ENCODE measurements around the gene GIPR.

Gene GIPR

GRCh38 chr19:45630463-45630862, 37.6 kb upstream of the GIPR start:
- CTCF ChIA-PET, result interaction anchor here (1.0 to 5.3 kb wide), 4 partner anchors 9 to 24 kb away, joined by 4 to 43 read pairs (median 6); partner anchors contain the start of gene EML2
- no peak for TF ChIP-seq CTCF (IDR thresholded peaks at IDR 0.05; ENCODE audit: control extremely low read depth, extremely low read depth, low read depth, missing control alignments)
- DNase-seq (ENCODE audit: extremely low spot score), result peak; percentile 65
- POLR2A ChIA-PET, result interaction anchor here (0.6 to 1.2 kb wide), 4 partner anchors 11 to 83 kb away, joined by 3 to 7 read pairs (median 4); no protein-coding TSS in a partner anchor

GRCh38 chr19:45632468-45633196, 35.4 kb upstream of the GIPR start:
- DNase-seq (ENCODE audit: extremely low spot score), result peak; percentile 65
- TF ChIP-seq CTCF (IDR thresholded peaks at IDR 0.05; ENCODE audit: control extremely low read depth, extremely low read depth, low read depth, missing control alignments), result no peak
- CTCF ChIA-PET, result interaction anchor here (1.4 to 5.3 kb wide), 3 partner anchors 10 to 61 kb away, joined by 3 to 43 read pairs (median 4); no protein-coding TSS in a partner anchor
- POLR2A ChIA-PET, result no interaction called here

- TF ChIP-seq CTCF (IDR thresholded peaks at IDR 0.05; ENCODE audit: control extremely low read depth, extremely low read depth, low read depth, missing control alignments), result no peak
- ChIA-PET CTCF (no interaction called here), POLR2A (no interaction called here)
- no peak for DNase-seq (ENCODE audit: extremely low spot score)
Measured at GRCh38 chr19:45636275-45636674, 31.7 kb upstream of the GIPR start.

- ChIA-PET CTCF (no interaction called here), POLR2A (no interaction called here)
Measured at GRCh38 chr19:45636902-45637301, 31.1 kb upstream of the GIPR start.

GRCh38 chr19:45637890-45638667, 29.9 kb upstream of the GIPR start:
- CTCF ChIA-PET, result interaction anchor here (0.9 to 6.6 kb wide), 8 partner anchors 9 to 199 kb away, joined by 3 to 57 read pairs (median 6); no protein-coding TSS in a partner anchor
- TF ChIP-seq CTCF (IDR thresholded peaks at IDR 0.05; ENCODE audit: control extremely low read depth, extremely low read depth, low read depth, missing control alignments), result no peak
- no peak for DNase-seq (ENCODE audit: extremely low spot score)
- POLR2A ChIA-PET, result interaction anchor here (0.6 kb wide), 1 partner anchor 50 kb away, joined by 3 read pairs; no protein-coding TSS in a partner anchor

More at GRCh38 chr19:45636902-45637301, 31.1 kb upstream of the GIPR start:
- no peak for DNase-seq (ENCODE audit: extremely low spot score)
- no peak for TF ChIP-seq CTCF (IDR thresholded peaks at IDR 0.05; ENCODE audit: control extremely low read depth, extremely low read depth, low read depth, missing control alignments)

GRCh38 chr19:45638930-45639729, 28.9 kb upstream of the GIPR start, which contains the start of gene EML2:
TSS of gene EML2 (minus strand) at chr19:45639397. CDS start at chr19:45639376, 21 bp downstream.
- POLR2A ChIA-PET, result no interaction called here
- CTCF ChIA-PET, result interaction anchor here (0.9 to 6.6 kb wide), 14 partner anchors 8 to 200 kb away, joined by 3 to 57 read pairs (median 4); no protein-coding TSS in a partner anchor
- peak; percentile 72 for DNase-seq (ENCODE audit: extremely low spot score)
- peak; percentile 50 for TF ChIP-seq CTCF (IDR thresholded peaks at IDR 0.05; ENCODE audit: control extremely low read depth, extremely low read depth, low read depth, missing control alignments)
